Testis (tissue), 3 donors: Measurements from ENCODE around the gene ADAMTS15. TPM values are rescaled to one million over a fixed set of nuclear protein-coding genes. Genes with fewer than 3 reads are reported as not detected.

ENCODE experiments used
- DNase-seq: peaks from one replicate; pipeline ENCODE4 v3.0.0-alpha.2; 2019
- H3K27ac ChIP-seq, 2 donors: fragments of 200-600 bp; sonication (generic); one replicate each; pipeline ENCODE4 v1.5.1; 2019
- H3K27me3 ChIP-seq: fragments of 200-600 bp; sonication (generic); one replicate; pipeline ENCODE4 v1.5.1; 2019
- H3K36me3 ChIP-seq: fragments of 200-600 bp; sonication (generic); one replicate; pipeline ENCODE4 v1.5.1; 2017; ENCODE audit warnings: low read depth; ENCODE audit errors: missing control alignments
- H3K4me1 ChIP-seq: fragments of 200-600 bp; sonication (generic); one replicate; pipeline ENCODE4 v1.5.1; 2019
- H3K4me3 ChIP-seq, 2 donors: fragments of 200-600 bp; sonication (generic); one replicate each; pipeline ENCODE4 v1.5.1; 2017 to 2019
- H3K9me3 ChIP-seq: fragments of 200-600 bp; sonication (generic); one replicate; pipeline ENCODE4 v1.5.1; 2017
- CTCF ChIP-seq, 3 experiments: fragments of 450-650 bp in 2 of 3; fragments of 200-600 bp in 1 of 3; sonication (generic) in 1 of 3; IDR thresholded peaks; one replicate each; pipeline ENCODE4 v1.5.1; 2016 to 2019; ENCODE audit warnings: antibody characterized with exemption in 3 of 3, mild to moderate bottlenecking in 2 of 3, moderate library complexity in 1 of 3
- POLR2A ChIP-seq: fragments of 450-650 bp; IDR thresholded peaks from one replicate; pipeline ENCODE4 v1.6.1; 2017; ENCODE audit warnings: antibody characterized with exemption, mild to moderate bottlenecking, moderate library complexity
- WGBS, 2 donors: methylation state at CpG; one replicate each; pipeline ENCODE4 v1.1.5; 2018; 5-methylcytosine and 5-hydroxymethylcytosine counted together
- intact Hi-C: fragments of 100-400 bp; cut with DNase I; formaldehyde crosslinking; loops from one replicate; pipeline ENCODE4 v1.15.1; 2023; ENCODE audit warnings: low total_unique reads
- polyA plus RNA-seq: library from polyadenylated mRNA; stranded (reverse); fragments of 350-450 nt; fragmentation: Illumina TruSeq; extraction: RNeasy Lipid Tissue Mini Kit (QIAGEN cat#74804); gene quantifications from one replicate; pipeline ENCODE4 v1.2.3, GENCODE V29; 2014; ENCODE audit warnings: low read depth, low replicate concordance; ENCODE audit not compliant: insufficient read depth
- total RNA-seq, 2 donors: library from RNA; depleted of rRNA; stranded (reverse); fragments of >200 nt; gene quantifications; one replicate each; pipeline ENCODE4 v1.2.3, GENCODE V29; 2016

ADAMTS15 gene
- total and polyA plus RNA-seq, 3 donors from 2014 or later: 2.7 to 5.7 (median 2.8) TPM

- no peak for DNase-seq
- intact Hi-C loops: no loop called here
- no peak for TF ChIP-seq POLR2A
- TF ChIP-seq CTCF (IDR thresholded peaks at IDR 0.05): no peak
- no peaks in the 10 kb centered on the region for H3K9me3 ChIP-seq
- H3K4me3 ChIP-seq: no peak overlapping the region
- no peaks in the 10 kb centered on the region for H3K27me3 ChIP-seq
- no peak overlapping the region for H3K27ac ChIP-seq
- peaks cover 28% of the 10 kb centered on the region for H3K4me1 ChIP-seq
- no peaks in the 10 kb centered on the region for H3K36me3 ChIP-seq
- 76 to 81% methylated on average over 5 of the region's 5 CpGs for WGBS, 2 donors
Measured at GRCh38 chr11:130480186-130480585, 31.7 kb downstream of the ADAMTS15 start.

- intact Hi-C loops: no loop called here
- Histone ChIP-seq H3K4me3 (no peak overlapping the region), H3K27me3 (no peaks in the 10 kb centered on the region), H3K36me3 (no peaks in the 10 kb centered on the region), H3K27ac (no peak overlapping the region), H3K9me3 (no peaks in the 10 kb centered on the region), H3K4me1 (peaks cover 28% of the 10 kb centered on the region)
- TF ChIP-seq CTCF (IDR thresholded peaks at IDR 0.05) (no peak), POLR2A (no peak)
- no peak for DNase-seq
- WGBS, 2 donors: 84 to 85% methylated on average over 5 of the region's 5 CpGs
Measured at GRCh38 chr11:130480711-130481140, 32.3 kb downstream of the ADAMTS15 start.

- intact Hi-C loops: no loop called here
- H3K27ac ChIP-seq: no peak overlapping the region
- WGBS, 2 donors: 79 to 81% methylated on average over 5 of the region's 5 CpGs
- H3K4me3 ChIP-seq: no peak overlapping the region
- H3K27me3 ChIP-seq: no peaks in the 10 kb centered on the region
- H3K36me3 ChIP-seq: no peaks in the 10 kb centered on the region
- DNase-seq: no peak
- H3K9me3 ChIP-seq: no peaks in the 10 kb centered on the region
- TF ChIP-seq CTCF (IDR thresholded peaks at IDR 0.05) (no peak), POLR2A (no peak)
- H3K4me1 ChIP-seq: peaks cover 11% of the 10 kb centered on the region
Measured at GRCh38 chr11:130483124-130483523, 34.7 kb downstream of the ADAMTS15 start.

DNA sequence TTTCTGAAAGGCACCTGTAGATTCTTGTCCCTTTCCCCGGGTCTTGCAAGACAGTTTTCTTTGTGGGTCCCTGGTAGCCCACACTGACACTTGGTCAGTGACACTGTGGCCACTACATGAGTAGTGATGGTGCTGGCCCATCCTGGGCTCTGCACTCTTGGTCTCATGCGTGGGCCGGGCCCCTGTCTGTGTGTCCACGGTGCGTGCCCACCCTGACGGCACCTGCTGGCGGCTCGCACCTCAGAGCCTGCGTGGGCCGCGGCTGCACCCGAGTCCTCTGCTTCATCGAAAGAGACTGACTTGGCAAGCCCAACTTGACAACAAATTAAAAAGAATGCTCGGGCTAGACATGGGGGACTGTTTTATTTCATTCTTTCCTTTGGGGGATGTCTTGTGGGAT, 37.5 kb downstream of the ADAMTS15 start:
- 69 to 84% methylated on average over 11 to 14 of the region's 14 CpGs for WGBS, 2 donors
- no peaks in the 10 kb centered on the region for H3K9me3 ChIP-seq
- H3K36me3 ChIP-seq: no peaks in the 10 kb centered on the region
- H3K27me3 ChIP-seq: no peaks in the 10 kb centered on the region
- no peaks in the 10 kb centered on the region for H3K4me1 ChIP-seq
- TF ChIP-seq CTCF (IDR thresholded peaks at IDR 0.05) (no peak), POLR2A (no peak)
- intact Hi-C loops: no loop called here
- H3K27ac ChIP-seq: no peak overlapping the region
- no peak overlapping the region for H3K4me3 ChIP-seq
- DNase-seq: no peak

DNA sequence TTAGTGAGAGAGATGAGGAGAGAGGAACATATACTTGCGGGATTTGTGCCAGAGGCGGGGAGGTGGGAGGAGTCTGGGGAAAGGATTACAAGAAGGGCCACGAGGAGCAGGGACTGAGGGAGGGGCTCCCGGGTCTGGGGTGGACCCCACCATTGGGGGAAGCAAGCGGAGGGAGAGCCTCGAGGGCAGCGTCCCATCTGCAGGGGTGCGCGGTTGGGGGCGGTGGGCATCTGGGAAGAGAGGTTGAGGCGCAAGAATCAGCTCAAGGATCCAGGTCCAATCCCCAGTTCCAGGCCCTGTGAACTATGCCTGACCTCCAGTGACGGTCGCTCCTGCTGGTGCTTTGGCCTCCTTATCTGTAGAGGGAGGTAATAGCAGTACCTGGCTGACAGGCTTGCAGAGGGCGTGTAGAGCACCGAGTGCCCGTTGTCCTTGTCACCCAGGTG, 38.0 kb downstream of the ADAMTS15 start:
- intact Hi-C loops: no loop called here
- TF ChIP-seq CTCF (IDR thresholded peaks at IDR 0.05) (no peak), POLR2A (no peak)
- 73% methylated on average over 16 of the region's 16 CpGs for WGBS, 2 donors
- Histone ChIP-seq H3K27me3 (no peaks in the 10 kb centered on the region), H3K4me3 (no peak overlapping the region), H3K36me3 (no peaks in the 10 kb centered on the region), H3K9me3 (no peaks in the 10 kb centered on the region), H3K4me1 (no peaks in the 10 kb centered on the region), H3K27ac (no peak overlapping the region)
- DNase-seq: no peak
